PC-9 (cell line): Measurements from ENCODE around the gene ITGB3. TPM values are rescaled to one million over a fixed set of nuclear protein-coding genes. Genes with fewer than 3 reads are reported as not detected.

Experiments
- BruUV-seq: library from RNA; stranded (reverse); fragments of 400-500 nt; replicated peaks from 2 replicates; lab custom pipeline; 2021; lab: Mats Ljungman, UMichigan
- CTCF ChIA-PET: fragments of 300-600 bp; sonication (Branson Sonifier 250); formaldehyde crosslinking; loops from one replicate; lab custom pipeline; 2022; ENCODE audit warnings: antibody characterized with exemption; lab: Charles Lee
- POLR2A ChIA-PET: fragments of 300-600 bp; sonication (Branson Sonifier 250); formaldehyde crosslinking; loops from one replicate; lab custom pipeline; 2022; ENCODE audit warnings: antibody characterized with exemption; ENCODE audit not compliant: unreplicated experiment; lab: Charles Lee
- DNase-seq, 2 experiments: peaks; one replicate each; pipeline versions ENCODE4 v3.0.0 to v3.0.0-alpha.2; 2015 to 2022; ENCODE audit warnings: mixed read lengths in 1 of 2
- H2AFZ ChIP-seq: fragments of 200-600 bp; sonication (generic); 2 replicates; pipeline ENCODE4 v1.8.1; 2017; ENCODE audit warnings: antibody characterized with exemption
- H3F3A ChIP-seq: fragments of 200-600 bp; sonication (generic); 2 replicates; pipeline ENCODE4 v1.8.1; 2017; ENCODE audit warnings: antibody characterized with exemption, mild to moderate bottlenecking, low read depth; ENCODE audit not compliant: insufficient read depth
- H3K27ac ChIP-seq: fragments of 200-600 bp; sonication (generic); 2 replicates; pipeline ENCODE4 v1.6.1; 2016; ENCODE audit warnings: mixed run types
- H3K27me3 ChIP-seq: fragments of 200-600 bp; sonication (generic); 2 replicates; pipeline ENCODE4 v1.6.1; 2016; ENCODE audit warnings: low read depth, mixed run types; ENCODE audit not compliant: insufficient read depth
- H3K36me3 ChIP-seq: fragments of 200-600 bp; sonication (generic); 2 replicates; pipeline ENCODE4 v1.6.1; 2016; ENCODE audit warnings: low read depth, mixed run types
- H3K4me1 ChIP-seq: fragments of 200-600 bp; sonication (generic); replicated peaks from 2 replicates; pipeline ENCODE4 v1.6.1; 2016; ENCODE audit warnings: mixed run types; ENCODE audit not compliant: insufficient read depth
- H3K4me2 ChIP-seq: fragments of 200-600 bp; sonication (generic); 2 replicates; pipeline ENCODE4 v1.6.1; 2017; ENCODE audit warnings: mixed run types
- H3K4me3 ChIP-seq: fragments of 200-600 bp; sonication (generic); 2 replicates; pipeline ENCODE4 v1.6.1; 2016; ENCODE audit warnings: mixed run types
- H3K79me2 ChIP-seq: fragments of 200-600 bp; sonication (generic); 2 replicates; pipeline ENCODE4 v1.6.1; 2017; ENCODE audit warnings: low read depth, mixed run types
- H3K9me2 ChIP-seq: fragments of 200-600 bp; sonication (generic); 2 replicates; pipeline ENCODE4 v1.8.1; 2017; ENCODE audit warnings: mild to moderate bottlenecking; ENCODE audit not compliant: insufficient read depth
- H3K9me3 ChIP-seq: fragments of 200-600 bp; sonication (generic); 2 replicates; pipeline ENCODE4 v1.8.1; 2016; ENCODE audit warnings: low read depth; ENCODE audit not compliant: insufficient read depth
- H4K20me1 ChIP-seq: fragments of 200-600 bp; sonication (generic); 2 replicates; pipeline ENCODE4 v1.8.1; 2017; ENCODE audit not compliant: insufficient read depth
- EZH2 ChIP-seq: fragments of 200-600 bp; sonication (generic); IDR thresholded peaks from 2 replicates; pipeline ENCODE4 v1.8.0; 2017; ENCODE audit warnings: antibody characterized with exemption, low read depth
- intact Hi-C: fragments of 100-400 bp; cut with micrococcal nuclease; formaldehyde crosslinking; loops from one replicate; pipeline ENCODE4 v1.10.0; 2022; ENCODE audit not compliant: unreplicated experiment
- total RNA-seq: library from RNA; stranded (reverse); gene quantifications from 2 replicates; pipeline ENCODE4 v1.2.3, GENCODE V29; 2021
- TF ChIP-seq, protein P1 (sequence below): fragments of 200-600 bp; sonication (generic); conservative IDR thresholded peaks from 2 replicates; pipeline ENCODE4 v1.6.1; 2017; ENCODE audit warnings: mixed run types, antibody characterized with exemption, mild to moderate bottlenecking, moderate library complexity

Gene ITGB3
- total RNA-seq, 1 experiment from 2014 or later = 0.31 TPM

DNA sequence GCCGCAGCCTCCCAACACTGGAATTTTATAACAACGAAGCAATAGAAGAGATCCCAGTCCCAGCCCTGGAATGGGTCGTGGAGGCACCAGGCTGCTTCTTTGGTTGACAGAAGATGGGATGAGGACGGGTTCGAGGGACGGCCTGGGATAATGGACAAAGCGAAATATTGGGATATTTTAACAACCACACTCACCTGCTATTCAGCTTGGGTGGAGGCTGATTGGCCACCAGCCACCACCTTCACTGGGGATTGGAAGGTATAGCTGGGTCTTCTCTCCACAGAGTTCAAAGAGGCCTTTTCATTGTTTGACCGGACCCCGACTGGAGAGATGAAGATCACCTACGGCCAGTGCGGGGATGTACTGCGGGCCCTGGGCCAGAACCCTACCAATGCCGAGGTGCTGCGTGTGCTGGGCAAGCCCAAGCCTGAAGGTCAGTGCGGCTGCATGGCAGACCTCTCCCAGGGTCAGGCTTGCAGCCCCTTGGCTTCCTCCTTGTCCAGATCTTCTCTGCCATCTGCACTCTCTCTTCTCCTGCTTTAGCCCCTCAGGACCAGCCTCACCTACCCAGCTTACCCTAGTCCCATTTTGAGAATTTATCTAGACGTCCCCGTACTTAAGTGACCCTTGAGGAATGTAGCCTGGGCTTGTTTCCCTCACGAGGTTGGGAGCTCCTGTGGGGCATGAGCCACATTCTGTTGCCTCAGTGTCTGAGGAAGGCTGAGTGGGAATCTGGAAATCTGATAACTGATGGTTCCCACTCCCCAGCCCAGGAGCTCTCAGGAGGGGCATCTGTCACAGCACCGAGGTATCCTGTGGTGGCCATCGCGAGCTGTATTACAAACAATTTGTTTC lies 33.8 kb upstream of the ITGB3 start:
- Histone ChIP-seq H3K4me2 (no peak overlapping the region), H3F3A (peaks cover 3% of the 10 kb centered on the region; the same call in 1 of the 2 replicates), H3K36me3 (no peaks in the 10 kb centered on the region), H3K79me2 (no peaks in the 10 kb centered on the region), H3K27ac (no peak overlapping the region), H3K4me1 (peaks cover 19% of the 10 kb centered on the region), H2AFZ (no peak overlapping the region), H4K20me1 (no peaks in the 10 kb centered on the region), H3K9me3 (no peaks in the 10 kb centered on the region), H3K4me3 (no peak overlapping the region), H3K27me3 (no peaks in the 10 kb centered on the region), H3K9me2 (no peaks in the 10 kb centered on the region)
- POLR2A ChIA-PET = no interaction called here
- intact Hi-C loops = no loop called here
- TF ChIP-seq, protein P1, sequence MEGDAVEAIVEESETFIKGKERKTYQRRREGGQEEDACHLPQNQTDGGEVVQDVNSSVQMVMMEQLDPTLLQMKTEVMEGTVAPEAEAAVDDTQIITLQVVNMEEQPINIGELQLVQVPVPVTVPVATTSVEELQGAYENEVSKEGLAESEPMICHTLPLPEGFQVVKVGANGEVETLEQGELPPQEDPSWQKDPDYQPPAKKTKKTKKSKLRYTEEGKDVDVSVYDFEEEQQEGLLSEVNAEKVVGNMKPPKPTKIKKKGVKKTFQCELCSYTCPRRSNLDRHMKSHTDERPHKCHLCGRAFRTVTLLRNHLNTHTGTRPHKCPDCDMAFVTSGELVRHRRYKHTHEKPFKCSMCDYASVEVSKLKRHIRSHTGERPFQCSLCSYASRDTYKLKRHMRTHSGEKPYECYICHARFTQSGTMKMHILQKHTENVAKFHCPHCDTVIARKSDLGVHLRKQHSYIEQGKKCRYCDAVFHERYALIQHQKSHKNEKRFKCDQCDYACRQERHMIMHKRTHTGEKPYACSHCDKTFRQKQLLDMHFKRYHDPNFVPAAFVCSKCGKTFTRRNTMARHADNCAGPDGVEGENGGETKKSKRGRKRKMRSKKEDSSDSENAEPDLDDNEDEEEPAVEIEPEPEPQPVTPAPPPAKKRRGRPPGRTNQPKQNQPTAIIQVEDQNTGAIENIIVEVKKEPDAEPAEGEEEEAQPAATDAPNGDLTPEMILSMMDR = no peak
- TF ChIP-seq EZH2 = no peak
- CTCF ChIA-PET = no interaction called here
- no peak for DNase-seq
- no TSS peak for BruUV-seq

DNA sequence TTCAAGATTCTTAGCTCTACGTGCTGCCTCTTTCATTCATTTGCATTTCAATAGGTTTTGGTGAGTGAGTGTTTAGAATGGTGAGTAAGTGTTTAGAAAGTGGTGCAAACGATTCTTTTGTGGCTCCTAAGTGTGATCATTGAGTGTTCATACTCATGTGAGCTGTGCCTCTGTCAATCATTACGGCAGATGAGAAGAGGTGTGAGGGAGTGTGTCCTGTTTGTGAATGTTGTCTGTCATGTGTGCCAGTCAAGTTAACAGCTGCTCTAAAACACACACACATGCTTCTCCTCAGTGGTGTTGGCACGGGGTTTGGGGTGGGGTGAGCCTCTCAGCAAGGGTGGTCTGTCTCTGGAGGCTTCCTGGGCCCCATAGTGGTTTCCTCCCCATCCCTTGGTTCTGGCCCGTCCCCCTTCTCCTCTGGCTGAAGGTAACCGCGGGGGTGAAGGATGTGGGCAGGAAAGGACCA lies 33.1 kb upstream of the ITGB3 start:
- intact Hi-C loops = no loop called here
- no peaks in the 10 kb centered on the region for H3K9me2 ChIP-seq
- no peaks in the 10 kb centered on the region for H3K36me3 ChIP-seq
- H4K20me1 ChIP-seq = no peaks in the 10 kb centered on the region
- H3K79me2 ChIP-seq = no peaks in the 10 kb centered on the region
- H3K27ac ChIP-seq = no peak overlapping the region
- TF ChIP-seq EZH2 = no peak
- TF ChIP-seq, protein P1 = no peak
- H3K27me3 ChIP-seq = no peaks in the 10 kb centered on the region
- H3F3A ChIP-seq = peaks cover 10% of the 10 kb centered on the region; the same call in 1 of the 2 replicates
- ChIA-PET CTCF (no interaction called here), POLR2A (no interaction called here)
- no peak overlapping the region for H3K4me3 ChIP-seq
- BruUV-seq = no TSS peak
- DNase-seq = no peak
- H2AFZ ChIP-seq = no peak overlapping the region
- no peak overlapping the region for H3K4me2 ChIP-seq
- no peaks in the 10 kb centered on the region for H3K9me3 ChIP-seq
- H3K4me1 ChIP-seq = peaks cover 26% of the 10 kb centered on the region

DNA sequence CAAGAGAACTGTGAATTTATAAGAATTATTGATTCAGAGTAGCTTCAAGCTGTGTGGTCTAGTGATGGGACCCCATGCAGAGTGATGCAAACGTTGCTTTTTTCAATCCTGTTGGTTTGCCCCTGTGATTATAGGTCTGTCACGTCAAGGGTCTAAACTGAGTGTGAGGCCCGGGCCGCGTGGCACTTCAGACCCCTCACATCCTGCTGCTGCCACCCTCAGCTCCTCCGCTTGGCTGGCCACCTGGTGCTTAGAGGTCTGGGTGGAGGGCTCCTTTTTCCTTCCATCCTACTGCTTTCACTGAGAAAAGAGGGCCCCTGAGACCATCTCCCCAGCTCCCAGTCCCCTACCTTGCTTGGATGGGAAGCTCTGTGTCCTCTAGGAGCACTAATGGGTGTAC lies 32.5 kb upstream of the ITGB3 start:
- Histone ChIP-seq H3K9me2 (no peaks in the 10 kb centered on the region), H4K20me1 (no peaks in the 10 kb centered on the region), H3K9me3 (no peaks in the 10 kb centered on the region), H3K79me2 (no peaks in the 10 kb centered on the region), H3K27ac (no peak overlapping the region), H3K36me3 (no peaks in the 10 kb centered on the region), H2AFZ (no peak overlapping the region), H3K4me3 (no peak overlapping the region), H3K27me3 (no peaks in the 10 kb centered on the region), H3F3A (peaks cover 16% of the 10 kb centered on the region; the same call in 1 of the 2 replicates), H3K4me2 (no peak overlapping the region), H3K4me1 (peaks cover 32% of the 10 kb centered on the region)
- CTCF ChIA-PET = no interaction called here
- POLR2A ChIA-PET = no interaction called here
- no peak for DNase-seq
- intact Hi-C loops = no loop called here
- TF ChIP-seq, protein P1 = no peak
- no peak for TF ChIP-seq EZH2
- BruUV-seq = no TSS peak
